K562 (cell line): ENCODE measurements around the gene KAT2B. TPM values are rescaled to one million over a fixed set of nuclear protein-coding genes. Genes with fewer than 3 reads are reported as not detected.

Source experiments
- CSDE1 ChIP-seq, 2 experiments: fragments of 450-650 bp; IDR thresholded peaks; 2 replicates each; pipeline ENCODE4 v1.6.1; 2016; ENCODE audit warnings: mild to moderate bottlenecking in 1 of 2
- EZH2 ChIP-seq: IDR thresholded peaks from 2 replicates; pipeline ENCODE4 v1.6.1; 2012; ENCODE audit warnings: low read depth, mild to moderate bottlenecking, inconsistent platforms, low read length, borderline replicate concordance
- FOXP1 ChIP-seq: sonication (generic); formaldehyde crosslinking; IDR thresholded peaks from 2 replicates; pipeline ENCODE4 v1.8.0; 2022; ENCODE audit warnings: mild to moderate bottlenecking, missing genetic modification reagents
- HES1 ChIP-seq: fragments of 450-650 bp; IDR thresholded peaks from 2 replicates; pipeline ENCODE4 v1.6.1; 2016; ENCODE audit warnings: low read depth, mild to moderate bottlenecking, moderate library complexity
- NFIX ChIP-seq: fragments of 250-450 bp; sonication (Bioruptor Pico); IDR thresholded peaks from 2 replicates; pipeline ENCODE4 v1.4.0; 2020; ENCODE audit warnings: low read depth, mild to moderate bottlenecking, moderate library complexity
- NR2F6 ChIP-seq: fragments of 450-650 bp; formaldehyde crosslinking; IDR thresholded peaks from 2 replicates; pipeline ENCODE4 v1.4.0; 2020; ENCODE audit warnings: mild to moderate bottlenecking
- PRPF4 ChIP-seq: fragments of 200-400 bp; formaldehyde crosslinking; IDR thresholded peaks from one replicate; pipeline ENCODE4 v1.6.1; 2017; ENCODE audit warnings: low read length, low read depth, mild to moderate bottlenecking; ENCODE audit not compliant: insufficient read depth, poor library complexity, severe bottlenecking
- RCOR1 ChIP-seq, 2 experiments: IDR thresholded peaks; 2 replicates each; pipeline ENCODE4 v1.6.1; 2012; ENCODE audit warnings: low read depth in 2 of 2, low read length in 2 of 2, borderline replicate concordance in 1 of 2, improper control_type of control experiment in 1 of 2
- RUNX1 ChIP-seq: sonication (generic); IDR thresholded peaks from 2 replicates; pipeline ENCODE4 v1.6.1; 2016; ENCODE audit warnings: antibody characterized with exemption, low read depth
- SMARCA4 ChIP-seq: fragments of 450-650 bp; IDR thresholded peaks from 2 replicates; pipeline ENCODE4 v1.6.1; 2016
- TCF7 ChIP-seq: sonication (generic); IDR thresholded peaks from 2 replicates; pipeline ENCODE4 v1.6.1; 2016; ENCODE audit warnings: antibody characterized with exemption, borderline replicate concordance
- THRA ChIP-seq: fragments of 450-650 bp; IDR thresholded peaks from 2 replicates; pipeline ENCODE4 v1.6.1; 2017; ENCODE audit warnings: mild to moderate bottlenecking, moderate library complexity
- THRAP3 ChIP-seq: fragments of 450-650 bp; IDR thresholded peaks from 2 replicates; pipeline ENCODE4 v1.6.1; 2016; ENCODE audit warnings: mild to moderate bottlenecking, inconsistent platforms, borderline replicate concordance
- ZBTB43 ChIP-seq: sonication (generic); formaldehyde crosslinking; IDR thresholded peaks from 2 replicates; pipeline ENCODE4 v1.8.0; 2023; ENCODE audit warnings: mild to moderate bottlenecking, missing genetic modification reagents
- ZC3H11A ChIP-seq: IDR thresholded peaks from 2 replicates; pipeline ENCODE4 v1.6.1; 2012; ENCODE audit warnings: low read depth, low read length, improper control_type of control experiment
- ZNF518B ChIP-seq: fragments of 250-450 bp; sonication (Bioruptor Pico); IDR thresholded peaks from 2 replicates; pipeline ENCODE4 v1.5.0; 2021; ENCODE audit warnings: mild to moderate bottlenecking, moderate library complexity
- ZNF717 ChIP-seq: fragments of 250-450 bp; sonication (Bioruptor Pico); IDR thresholded peaks from 2 replicates; pipeline ENCODE4 v1.5.0; 2021
- polyA plus RNA-seq, 8 experiments: library from polyadenylated mRNA; depleted of rRNA in 4 of 8; stranded (reverse) in 5 of 8; unstranded in 3 of 8; fragments of >200 nt; fragmentation: Nextera tagmentation in 2 of 8; fragmentation: Illumina TruSeq in 1 of 8; extraction: Ambion mirVana in 2 of 8; extraction: Trizol in 1 of 8; gene quantifications; 2 replicates each; pipeline versions ENCODE4 v1.2.1 to v1.2.3, GENCODE V29; 2011 to 2014; ENCODE audit warnings: inconsistent platforms in 1 of 8, missing spikeins in 1 of 8
- total RNA-seq, 7 experiments: library from RNA; depleted of rRNA in 6 of 7; stranded (reverse); fragments of >200 nt in 6 of 7; fragmentation: Illumina TruSeq in 2 of 7; extraction: Trizol in 2 of 7; gene quantifications; 2 replicates each; pipeline versions ENCODE4 v1.2.1 to v1.2.3, GENCODE V29; 2011 to 2021; ENCODE audit warnings: low replicate concordance in 1 of 7
- TF ChIP-seq, protein P1 (sequence below): fragments of 450-650 bp; IDR thresholded peaks from 2 replicates; pipeline ENCODE4 v1.6.1; 2016

The KAT2B gene
- total and polyA plus RNA-seq, 9 of the 15 experiments (the other 6 are each of a cell fraction or from before 2014, with no cell fraction given): 3.3 to 14.9 (median 12.2) TPM

GRCh38 chr3:20185679-20186599, 145.7 kb downstream of the KAT2B start, which contains the start of gene SGO1 (continued):
- TF ChIP-seq ZBTB43 (CRISPR knock-in tag) (no peak), RUNX1 (no peak), HES1 (no peak; the same call in 1 of the 2 replicates), RCOR1 (IDR thresholded peaks at IDR 0.05; ENCODE audit: borderline replicate concordance in 1 of 2, low read depth in 2 of 2, low read length in 2 of 2) (peak in 1 of 2 experiments; percentile 87; a peak in 1 of 4 replicates), FOXP1 (0 out of 2 replicates have a peak, but pooled peaks have one; percentile 74), EZH2 (no peak), SMARCA4 (peak; percentile 34), PRPF4 (no peak), CSDE1 (IDR thresholded peaks at IDR 0.05) (no peak), THRAP3 (no peak), TCF7 (peak; percentile 34; the same call in 1 of the 2 replicates), ZC3H11A (0 out of 2 replicates have a peak, but pooled peaks have one; percentile 42), ZNF717 (CRISPR knock-in tag) (no peak), THRA (no peak), ZNF518B (no peak), NFIX (CRISPR knock-in tag) (no peak), NR2F6 (CRISPR knock-in tag) (0 out of 2 replicates have a peak, but pooled peaks have one; percentile 76)
- TF ChIP-seq, protein P1, sequence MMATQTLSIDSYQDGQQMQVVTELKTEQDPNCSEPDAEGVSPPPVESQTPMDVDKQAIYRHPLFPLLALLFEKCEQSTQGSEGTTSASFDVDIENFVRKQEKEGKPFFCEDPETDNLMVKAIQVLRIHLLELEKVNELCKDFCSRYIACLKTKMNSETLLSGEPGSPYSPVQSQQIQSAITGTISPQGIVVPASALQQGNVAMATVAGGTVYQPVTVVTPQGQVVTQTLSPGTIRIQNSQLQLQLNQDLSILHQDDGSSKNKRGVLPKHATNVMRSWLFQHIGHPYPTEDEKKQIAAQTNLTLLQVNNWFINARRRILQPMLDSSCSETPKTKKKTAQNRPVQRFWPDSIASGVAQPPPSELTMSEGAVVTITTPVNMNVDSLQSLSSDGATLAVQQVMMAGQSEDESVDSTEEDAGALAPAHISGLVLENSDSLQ: peak; percentile 86
